HCT116 (cell line): Measurements from ENCODE around the gene ALG2.

ENCODE experiments used
- EGR1 ChIP-seq: IDR thresholded peaks from 2 replicates; pipeline ENCODE4 v1.6.1; 2012; ENCODE audit warnings: low read depth
- EZH2 ChIP-seq: fragments of 200-600 bp; sonication (generic); IDR thresholded peaks from 2 replicates; pipeline ENCODE4 v1.6.1; 2017; ENCODE audit warnings: antibody characterized with exemption, mixed run types
- FOSL1 ChIP-seq: IDR thresholded peaks from 2 replicates; pipeline ENCODE4 v1.6.1; 2012; ENCODE audit warnings: low read depth
- JUND ChIP-seq: IDR thresholded peaks from 2 replicates; pipeline ENCODE4 v1.6.1; 2012
- POLR2A ChIP-seq: IDR thresholded peaks from 2 replicates; pipeline ENCODE4 v1.7.0; 2011; ENCODE audit warnings: borderline replicate concordance; ENCODE audit not compliant: insufficient read depth, insufficient read length; ENCODE audit errors: extremely low read depth
- POLR2AphosphoS5 ChIP-seq: IDR thresholded peaks from 2 replicates; pipeline ENCODE4 v1.6.1; 2011; ENCODE audit warnings: mild to moderate bottlenecking, low read depth, low read length, moderate library complexity
- SP1 ChIP-seq: IDR thresholded peaks from 2 replicates; pipeline ENCODE4 v1.6.1; 2012; ENCODE audit warnings: low read depth
- SRF ChIP-seq: IDR thresholded peaks from 2 replicates; pipeline ENCODE4 v1.6.1; 2012; ENCODE audit warnings: low read depth
- TCF7L2 ChIP-seq: IDR thresholded peaks from 2 replicates; pipeline ENCODE4 v1.7.0; 2011; ENCODE audit warnings: borderline replicate concordance, inconsistent platforms; ENCODE audit not compliant: insufficient read depth, insufficient read length; ENCODE audit errors: extremely low read depth
- YY1 ChIP-seq: IDR thresholded peaks from 2 replicates; pipeline ENCODE4 v1.6.1; 2011; ENCODE audit warnings: low read length, low read depth, moderate library complexity, mild to moderate bottlenecking; ENCODE audit not compliant: insufficient replicate concordance; ENCODE audit errors: extremely low read depth
- ZFX ChIP-seq: fragments of 450-650 bp; IDR thresholded peaks from 2 replicates; pipeline ENCODE4 v1.6.1; 2017
- TF ChIP-seq, protein P1 (sequence below), 3 experiments: fragments of 200-600 bp in 1 of 3; sonication (generic) in 1 of 3; IDR thresholded peaks in 2 of 3; conservative IDR thresholded peaks in 1 of 3; 2 replicates each; pipeline ENCODE4 v1.5.1; 2012 to 2017; ENCODE audit warnings: low read depth in 2 of 3, low read length in 2 of 3, antibody characterized with exemption in 1 of 3, borderline replicate concordance in 1 of 3, control low read depth in 1 of 3, mild to moderate bottlenecking in 1 of 3, mixed read lengths in 1 of 3, mixed run types in 1 of 3, moderate library complexity in 1 of 3; ENCODE audit not compliant: insufficient read depth in 1 of 3
- TF ChIP-seq, protein P2 (sequence below): IDR thresholded peaks from 2 replicates; pipeline ENCODE4 v1.6.1; 2012

DNA sequence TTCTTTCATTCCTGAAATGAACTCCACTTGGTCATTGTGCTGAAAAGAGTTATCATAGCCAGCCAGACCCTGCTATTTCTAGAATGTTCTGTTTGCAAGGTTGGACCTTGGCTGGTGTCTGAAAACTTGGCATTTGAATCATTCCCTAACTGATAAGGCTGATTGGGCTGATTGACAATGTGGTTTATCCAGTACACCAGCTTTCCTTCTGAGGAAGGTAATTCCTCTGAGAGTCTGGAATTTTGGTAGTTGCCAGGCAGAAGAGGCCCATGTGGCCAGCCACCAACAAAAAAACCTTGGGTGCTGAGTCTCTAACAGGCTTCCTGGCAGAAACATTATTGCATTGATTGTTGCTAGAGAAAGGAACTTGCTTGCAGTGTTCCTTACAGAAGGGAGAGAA is 15.6 kb upstream of the ALG2 start:
- TF ChIP-seq EGR1 (no peak), POLR2AphosphoS5 (no peak), POLR2A (no peak), SP1 (no peak), JUND (no peak), ZFX (no peak), EZH2 (no peak), FOSL1 (no peak), TCF7L2 (no peak), SRF (no peak), YY1 (no peak)
- TF ChIP-seq, protein P1, sequence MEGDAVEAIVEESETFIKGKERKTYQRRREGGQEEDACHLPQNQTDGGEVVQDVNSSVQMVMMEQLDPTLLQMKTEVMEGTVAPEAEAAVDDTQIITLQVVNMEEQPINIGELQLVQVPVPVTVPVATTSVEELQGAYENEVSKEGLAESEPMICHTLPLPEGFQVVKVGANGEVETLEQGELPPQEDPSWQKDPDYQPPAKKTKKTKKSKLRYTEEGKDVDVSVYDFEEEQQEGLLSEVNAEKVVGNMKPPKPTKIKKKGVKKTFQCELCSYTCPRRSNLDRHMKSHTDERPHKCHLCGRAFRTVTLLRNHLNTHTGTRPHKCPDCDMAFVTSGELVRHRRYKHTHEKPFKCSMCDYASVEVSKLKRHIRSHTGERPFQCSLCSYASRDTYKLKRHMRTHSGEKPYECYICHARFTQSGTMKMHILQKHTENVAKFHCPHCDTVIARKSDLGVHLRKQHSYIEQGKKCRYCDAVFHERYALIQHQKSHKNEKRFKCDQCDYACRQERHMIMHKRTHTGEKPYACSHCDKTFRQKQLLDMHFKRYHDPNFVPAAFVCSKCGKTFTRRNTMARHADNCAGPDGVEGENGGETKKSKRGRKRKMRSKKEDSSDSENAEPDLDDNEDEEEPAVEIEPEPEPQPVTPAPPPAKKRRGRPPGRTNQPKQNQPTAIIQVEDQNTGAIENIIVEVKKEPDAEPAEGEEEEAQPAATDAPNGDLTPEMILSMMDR (IDR thresholded peaks at IDR 0.05 in 2 of 3, conservative IDR thresholded peaks at IDR 0.05 in 1 of 3; ENCODE audit: borderline replicate concordance in 1 of 3, insufficient read depth in 1 of 3, low read depth in 2 of 3, low read length in 2 of 3), result no peak
- TF ChIP-seq, protein P2, sequence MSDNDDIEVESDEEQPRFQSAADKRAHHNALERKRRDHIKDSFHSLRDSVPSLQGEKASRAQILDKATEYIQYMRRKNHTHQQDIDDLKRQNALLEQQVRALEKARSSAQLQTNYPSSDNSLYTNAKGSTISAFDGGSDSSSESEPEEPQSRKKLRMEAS, result no peak
